ENCODE data around the gene HTRA1.
A peak's percentile ranks its signal among the peaks of the same experiment; 100 is the strongest.

The HTRA1 gene

GRCh38 chr10:122555442-122555841, 94.1 kb downstream of the HTRA1 start:
- DNase-seq: no peak

DNA sequence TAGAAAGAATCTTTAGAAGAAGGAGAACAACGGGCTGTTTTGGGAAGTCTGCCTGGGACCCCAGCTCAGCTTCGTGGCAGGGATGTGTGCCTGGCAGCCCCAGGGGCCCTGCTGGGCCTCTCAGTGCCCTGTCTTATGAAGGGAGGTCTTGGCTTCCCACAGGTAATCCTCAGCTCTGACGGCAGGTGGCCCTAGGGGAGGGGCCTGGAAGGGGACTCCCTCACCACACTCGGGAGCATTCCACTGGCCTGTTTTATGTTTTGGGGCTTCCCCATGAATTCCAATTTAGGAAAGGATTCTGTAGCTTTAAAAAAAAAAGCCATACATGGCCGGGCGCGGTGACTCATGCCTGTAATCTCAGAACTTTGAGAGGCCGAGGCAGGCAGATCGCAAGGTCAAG, 96.2 kb downstream of the HTRA1 start:
- no peak for DNase-seq

DNA sequence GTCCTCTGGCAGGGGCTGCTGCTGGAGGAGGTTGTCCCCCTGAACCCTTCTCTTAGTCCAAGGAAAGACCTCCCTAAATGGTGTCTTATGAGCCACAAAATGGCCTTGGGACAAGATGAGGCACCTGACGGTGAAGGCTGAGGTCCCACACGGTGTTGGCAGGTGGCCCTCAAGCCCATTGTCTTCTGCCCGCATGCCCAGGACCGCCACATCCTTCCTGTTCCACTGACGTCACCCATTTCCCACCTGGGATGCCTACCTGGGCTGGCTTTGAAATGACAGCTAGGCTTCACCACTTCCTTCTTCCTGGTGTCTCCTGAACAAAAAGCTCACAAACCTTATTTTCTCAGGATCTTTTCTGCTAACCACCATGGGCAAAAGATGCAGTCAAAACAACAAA, 97.1 kb downstream of the HTRA1 start:
- DNase-seq: no peak

- no peak for DNase-seq
Measured at GRCh38 chr10:122559228-122559627, 97.9 kb downstream of the HTRA1 start.

DNA sequence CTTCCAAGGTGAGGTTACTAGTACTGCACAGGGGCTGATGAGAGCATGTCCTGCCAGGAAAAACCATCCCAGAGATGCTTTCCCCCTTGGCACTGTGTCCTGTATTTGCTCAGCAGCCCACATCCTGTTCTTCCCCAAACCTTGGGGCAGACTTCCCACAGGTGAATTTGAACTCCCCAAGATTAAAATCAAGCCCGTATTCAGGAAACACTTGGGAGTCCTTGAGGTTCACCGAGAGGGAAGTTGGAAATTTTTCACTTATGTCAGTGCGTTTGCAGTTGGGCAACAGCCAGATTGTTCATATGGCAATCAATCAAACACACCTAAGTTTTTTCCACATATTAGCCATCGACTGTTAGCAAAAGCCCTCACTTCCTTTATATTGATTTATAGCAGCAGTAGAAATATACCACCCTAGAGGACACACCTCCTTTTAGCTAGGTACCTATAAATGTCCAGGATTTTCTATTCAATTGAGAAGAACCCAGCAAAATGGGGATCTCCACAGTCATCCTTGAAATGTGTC, 99.0 kb downstream of the HTRA1 start, which contains the start of gene DMBT1:
TSS of gene DMBT1 (plus strand) at position 476 of the 526 bp plus-strand sequence. CDS start at position 493, 17 bp downstream.
- DNase-seq: peak in 1 of 4 experiments; percentile 10

DNA sequence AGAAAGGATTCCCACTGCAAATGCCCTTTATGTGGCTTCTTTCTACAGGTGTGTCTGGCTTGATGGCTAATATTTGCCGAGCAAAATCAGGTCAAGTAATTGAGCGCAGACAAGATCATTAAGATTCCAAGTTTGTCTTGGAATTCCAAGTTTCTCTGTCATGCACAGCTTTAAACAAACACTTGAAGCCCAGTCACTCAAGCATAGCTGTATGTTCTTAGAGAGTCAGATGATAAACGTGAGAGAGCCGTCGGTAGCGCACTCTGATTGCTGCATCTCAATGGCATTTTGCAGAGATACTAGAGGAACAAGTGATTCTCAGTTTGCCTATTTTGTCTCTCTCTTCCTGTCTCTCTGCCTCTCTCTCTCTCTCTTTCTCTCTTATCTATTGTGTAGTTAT, 99.9 kb downstream of the HTRA1 start:
- no peak for DNase-seq

DNA sequence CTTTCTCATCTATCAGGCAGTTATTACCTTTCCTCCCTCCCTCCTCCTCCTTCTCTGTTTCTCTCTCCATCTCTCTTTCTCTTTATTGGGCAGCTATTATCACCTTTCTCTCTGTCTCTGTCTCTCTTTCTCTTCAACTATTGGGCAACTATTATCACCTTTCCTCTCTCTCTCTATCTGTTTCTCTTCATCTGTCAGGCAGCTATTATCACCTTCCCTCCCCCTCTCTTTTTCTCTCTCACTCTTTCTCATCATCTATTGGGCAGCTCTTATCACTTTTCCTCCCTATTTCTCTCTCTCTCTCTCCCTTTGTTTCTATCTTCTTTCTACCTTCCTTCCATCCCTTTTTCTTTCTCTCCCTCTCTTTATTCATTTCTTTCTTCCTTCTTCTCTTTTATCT, 100.4 kb downstream of the HTRA1 start:
- no peak for DNase-seq
